GM12892 (cell line): Measurements from ENCODE around the gene C9orf78.

Experiments
- POLR2A ChIP-seq: IDR thresholded peaks from 2 replicates; pipeline ENCODE4 v1.6.1; 2011; ENCODE audit warnings: low read depth, low read length, control low read depth
- POLR2AphosphoS5 ChIP-seq: IDR thresholded peaks from 2 replicates; pipeline ENCODE4 v1.6.1; 2011; ENCODE audit warnings: low read depth, low read length, control low read depth
- TAF1 ChIP-seq: IDR thresholded peaks from 2 replicates; pipeline ENCODE4 v1.6.1; 2011; ENCODE audit warnings: low read depth, mild to moderate bottlenecking, control low read depth, low read length, borderline replicate concordance

DNA sequence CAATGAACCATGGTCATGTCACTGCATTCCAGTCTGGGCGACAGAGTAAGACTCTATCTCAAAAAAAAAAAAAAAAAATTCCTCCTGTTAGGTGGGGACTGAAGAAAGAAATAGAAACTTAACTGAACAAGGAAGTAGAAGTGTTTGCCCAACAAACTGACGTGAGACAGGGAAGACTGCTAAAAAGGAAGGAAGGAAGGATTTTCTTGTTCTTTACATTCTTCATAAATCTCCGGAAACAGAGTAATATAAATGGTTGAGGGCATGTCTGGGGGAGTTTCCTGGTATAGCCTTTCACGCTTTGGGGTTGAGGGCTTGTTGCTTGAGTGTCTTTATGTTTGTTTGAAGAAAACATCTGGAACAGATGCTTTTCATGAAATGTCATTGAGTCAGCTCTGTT lies 29.0 kb downstream of the C9orf78 start:
- no peak for TF ChIP-seq POLR2AphosphoS5
- no peak for TF ChIP-seq POLR2A
- TF ChIP-seq TAF1 = no peak
